Measurements from ENCODE around the gene OR52I2.

DNA sequence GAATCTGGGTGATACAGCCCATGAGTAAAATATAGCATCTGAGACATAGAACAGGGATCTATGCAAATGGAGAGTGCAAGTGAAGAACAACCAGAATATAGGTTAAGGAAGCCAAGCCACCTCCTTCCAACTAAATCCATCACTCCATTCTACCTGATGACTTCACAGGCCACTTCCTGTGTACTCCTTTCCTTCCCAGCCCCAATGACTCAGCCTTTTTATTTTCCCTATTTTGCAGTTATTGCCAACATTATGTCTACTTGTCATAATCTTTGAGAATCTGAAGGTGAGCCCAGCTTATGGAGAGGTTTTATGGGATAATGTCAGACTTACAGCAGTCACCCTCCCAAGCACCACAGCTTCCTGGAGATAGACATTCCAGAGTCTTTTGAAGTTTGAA lies 38.0 kb upstream of the OR52I2 start:
- TF ChIP-seq EP300 (IDR thresholded peaks at IDR 0.05) (no peak), POLR2A (IDR thresholded peaks at IDR 0.05) (no peak), POLR2AphosphoS5 (IDR thresholded peaks at IDR 0.05) (no peak)
- TF ChIP-seq, protein P1, sequence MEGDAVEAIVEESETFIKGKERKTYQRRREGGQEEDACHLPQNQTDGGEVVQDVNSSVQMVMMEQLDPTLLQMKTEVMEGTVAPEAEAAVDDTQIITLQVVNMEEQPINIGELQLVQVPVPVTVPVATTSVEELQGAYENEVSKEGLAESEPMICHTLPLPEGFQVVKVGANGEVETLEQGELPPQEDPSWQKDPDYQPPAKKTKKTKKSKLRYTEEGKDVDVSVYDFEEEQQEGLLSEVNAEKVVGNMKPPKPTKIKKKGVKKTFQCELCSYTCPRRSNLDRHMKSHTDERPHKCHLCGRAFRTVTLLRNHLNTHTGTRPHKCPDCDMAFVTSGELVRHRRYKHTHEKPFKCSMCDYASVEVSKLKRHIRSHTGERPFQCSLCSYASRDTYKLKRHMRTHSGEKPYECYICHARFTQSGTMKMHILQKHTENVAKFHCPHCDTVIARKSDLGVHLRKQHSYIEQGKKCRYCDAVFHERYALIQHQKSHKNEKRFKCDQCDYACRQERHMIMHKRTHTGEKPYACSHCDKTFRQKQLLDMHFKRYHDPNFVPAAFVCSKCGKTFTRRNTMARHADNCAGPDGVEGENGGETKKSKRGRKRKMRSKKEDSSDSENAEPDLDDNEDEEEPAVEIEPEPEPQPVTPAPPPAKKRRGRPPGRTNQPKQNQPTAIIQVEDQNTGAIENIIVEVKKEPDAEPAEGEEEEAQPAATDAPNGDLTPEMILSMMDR (IDR thresholded peaks at IDR 0.05) = no peak
